Activated CD4-positive, CD25-positive, alpha-beta regulatory T cell (primary cell): ENCODE data around the gene TULP1.
"Not testable (repeated sequence)": the region's sequence is repeated elsewhere in the genome, so short reads cannot be mapped to it uniquely, and the experiment has no call there.

Experiments
- DNase-seq, 4 experiments: peaks; one replicate each; lab custom pipeline; 2025; lab: John Stamatoyannopoulos, UW

TULP1 gene

DNA sequence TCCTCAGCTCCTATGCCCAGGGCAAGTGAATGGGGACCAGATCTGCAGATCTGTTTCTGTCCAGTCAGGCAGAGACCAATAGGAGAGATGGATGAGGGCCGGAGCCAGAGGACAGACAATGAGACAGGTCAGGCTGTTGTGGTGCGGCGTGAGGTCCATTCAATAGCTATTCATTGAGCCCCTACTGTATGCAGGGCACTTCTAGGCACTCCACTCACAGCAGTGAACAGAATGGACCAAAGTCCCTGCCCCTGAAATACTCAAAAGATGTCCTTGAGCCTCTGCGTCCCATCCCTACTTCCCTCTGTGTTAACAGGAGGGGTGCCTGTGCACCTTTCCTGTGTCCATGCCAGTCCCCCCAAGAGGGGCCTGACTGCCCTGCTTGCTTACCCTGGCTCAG lies 8.5 kb upstream of the TULP1 start:
- DNase-seq: no peak

- no peak for DNase-seq
Measured at GRCh38 chr6:35519313-35520015, 6.8 kb upstream of the TULP1 start.

- no peak for DNase-seq
Measured at GRCh38 chr6:35518566-35519312, 6.0 kb upstream of the TULP1 start.

GRCh38 chr6:35517978-35518377 lies 5.3 kb upstream of the TULP1 start:
- DNase-seq: not testable (repeated sequence)

GRCh38 chr6:35516712-35517111 lies 4.0 kb upstream of the TULP1 start:
- no peak for DNase-seq

DNA sequence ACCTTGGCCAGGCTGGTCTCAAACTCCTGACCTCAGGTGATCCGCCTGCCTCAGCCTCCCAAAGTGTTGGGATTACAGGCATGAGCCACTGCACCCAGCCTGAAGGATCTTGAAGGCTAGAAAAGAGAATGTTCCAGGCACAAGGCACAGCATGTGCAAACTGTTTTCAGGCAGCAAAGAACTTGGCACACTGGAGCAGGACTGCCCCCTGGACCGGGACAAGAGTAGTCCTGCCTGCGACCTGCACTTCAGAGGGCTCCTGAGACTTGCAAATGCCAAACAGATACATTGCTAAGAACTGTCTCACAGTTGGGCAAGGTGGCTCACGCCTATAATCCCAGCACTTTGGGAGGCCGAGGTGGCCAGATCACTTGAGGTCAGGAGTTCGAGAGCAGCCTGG lies 3.2 kb upstream of the TULP1 start:
- not testable (repeated sequence) for DNase-seq

DNA sequence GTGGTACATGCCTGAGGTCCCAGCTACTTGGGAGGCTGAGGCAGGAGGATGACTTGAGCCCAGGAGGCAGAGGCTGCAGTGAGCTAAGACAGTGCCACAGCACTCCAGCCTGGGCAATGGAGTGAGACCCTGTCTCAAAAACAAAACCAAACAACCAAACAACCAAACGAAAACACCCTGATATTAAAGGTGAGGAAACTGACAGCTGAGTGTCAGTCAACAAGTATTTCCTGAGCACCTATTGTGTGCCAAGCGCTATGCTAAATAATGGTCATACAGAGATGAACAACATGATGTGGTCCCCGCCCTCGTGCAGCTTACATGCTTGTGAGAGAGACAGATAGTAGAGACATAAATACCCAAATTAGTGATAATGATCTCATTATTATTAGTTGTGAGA lies 1.9 kb upstream of the TULP1 start:
- no peak for DNase-seq

DNA sequence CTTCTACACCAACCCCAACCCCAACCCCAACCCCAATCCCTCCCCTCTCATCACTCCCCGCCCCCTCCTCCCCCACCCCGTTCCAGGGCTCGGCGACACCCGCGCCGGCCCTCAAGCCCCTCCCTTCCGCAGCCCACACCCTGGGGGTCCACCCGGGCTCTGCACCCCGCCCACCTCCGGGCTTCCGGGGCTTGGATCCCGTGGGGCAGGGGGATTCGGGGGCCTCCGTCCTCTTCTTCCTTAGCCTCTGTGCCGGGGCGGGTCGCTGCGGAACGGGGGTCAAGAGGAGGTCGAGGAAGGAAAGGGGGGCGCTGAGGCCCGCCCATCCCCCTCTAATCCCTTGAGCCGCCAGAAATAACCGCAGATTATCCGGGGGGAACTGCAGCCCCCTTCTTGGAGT lies 690 bp downstream of the TULP1 start:
- no peak for DNase-seq

DNA sequence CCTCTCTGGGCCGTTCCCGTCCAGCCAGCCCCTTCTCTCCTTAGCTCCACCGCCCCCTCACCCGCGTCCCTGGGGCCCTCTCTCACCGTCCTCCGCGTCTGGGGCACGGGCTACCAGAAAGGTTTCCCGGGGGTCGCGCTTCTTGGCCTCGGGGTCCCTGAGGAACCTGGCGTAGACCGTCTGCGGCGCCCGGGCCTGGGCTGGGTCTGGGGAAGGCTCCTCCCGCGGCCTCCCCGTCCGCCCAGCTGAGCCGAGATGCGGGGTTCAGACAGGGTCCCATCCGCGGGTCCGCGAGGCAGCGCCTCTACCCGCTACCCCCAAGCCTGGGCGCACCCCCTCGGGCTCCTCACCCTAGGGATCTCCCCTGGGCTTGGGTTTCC lies 1.1 kb downstream of the TULP1 start:
- no peak for DNase-seq

DNA sequence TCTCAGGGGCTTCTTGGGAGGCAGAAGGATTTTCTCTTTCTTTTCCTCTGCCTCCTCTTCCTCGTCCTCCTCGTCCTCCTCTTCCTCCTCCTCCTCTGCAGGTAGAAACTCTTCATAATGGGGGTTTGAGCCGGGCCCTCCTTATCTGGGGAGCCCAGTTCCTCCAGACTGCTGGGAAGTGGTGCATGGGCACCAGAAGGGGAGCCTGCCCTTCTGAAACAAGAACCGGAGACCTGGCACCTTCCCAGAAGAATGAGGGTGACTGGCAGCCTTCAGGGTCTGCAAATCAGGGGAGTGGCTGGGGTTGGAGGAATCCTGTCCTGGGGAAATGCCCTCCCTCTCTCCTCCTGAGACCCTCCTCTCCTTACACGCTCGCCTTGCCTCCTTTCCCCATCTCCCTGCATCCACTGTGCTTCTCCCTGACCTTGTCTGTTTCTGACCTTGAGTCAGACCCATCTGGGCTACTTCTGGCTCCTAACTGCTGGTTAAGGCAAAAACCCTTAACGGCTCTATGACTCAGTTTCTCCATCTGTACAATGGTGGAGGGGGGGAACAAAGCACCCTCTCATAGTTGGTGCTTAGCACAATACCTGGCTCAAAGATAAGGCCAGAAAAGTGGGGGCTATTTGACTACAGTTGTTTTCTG lies 1.7 kb downstream of the TULP1 start:
- DNase-seq: no peak

DNA sequence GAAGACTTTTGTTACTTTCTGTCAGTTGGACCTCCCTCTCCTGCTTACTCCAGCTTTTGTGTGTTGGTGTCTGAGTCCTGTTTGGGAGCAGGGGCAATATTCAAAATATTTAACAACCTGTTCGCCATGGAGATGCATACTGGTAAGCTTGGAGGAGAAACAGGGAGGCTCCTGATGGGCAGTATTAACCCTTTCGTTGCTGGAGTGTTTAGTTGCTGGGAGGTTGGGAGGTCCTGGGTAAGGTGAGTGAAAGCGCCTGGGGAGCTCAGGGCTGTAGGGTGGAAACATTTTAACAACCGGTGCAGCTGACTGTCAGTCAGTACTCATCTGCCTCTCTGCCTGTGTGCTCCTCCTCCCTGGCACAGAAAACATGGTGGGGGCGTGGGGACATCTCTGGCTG lies 4.2 kb downstream of the TULP1 start:
- no peak for DNase-seq

DNA sequence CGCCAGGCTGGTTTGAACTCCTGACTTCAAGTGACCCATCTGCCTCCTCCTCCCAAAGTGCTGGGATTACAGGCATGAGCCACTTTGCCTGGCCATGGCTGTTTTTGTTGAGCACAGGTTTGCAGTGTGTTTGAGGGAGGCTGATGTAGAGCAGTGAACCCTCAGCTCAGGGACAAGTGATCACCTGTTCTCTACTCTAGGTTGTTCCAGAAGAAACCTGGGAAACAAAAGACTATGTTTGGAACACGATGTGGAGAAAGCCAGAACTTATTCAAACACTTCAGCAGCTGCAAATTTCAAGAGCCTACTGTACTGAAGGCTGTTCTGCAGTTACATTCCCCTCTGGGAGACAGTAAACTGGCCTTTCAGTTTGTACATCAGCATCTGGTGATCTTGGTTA lies 4.7 kb downstream of the TULP1 start:
- no peak for DNase-seq

- DNase-seq: no peak
Measured at GRCh38 chr6:35507221-35507620, 5.5 kb downstream of the TULP1 start.

- no peak for DNase-seq
Measured at GRCh38 chr6:35506536-35506935, 6.2 kb downstream of the TULP1 start.

- no peak for DNase-seq
Measured at GRCh38 chr6:35505999-35506412, 6.7 kb downstream of the TULP1 start.

GRCh38 chr6:35503534-35503933 lies 9.2 kb downstream of the TULP1 start:
- DNase-seq: no peak

GRCh38 chr6:35501784-35502183 lies 10.9 kb downstream of the TULP1 start:
- no peak for DNase-seq

DNA sequence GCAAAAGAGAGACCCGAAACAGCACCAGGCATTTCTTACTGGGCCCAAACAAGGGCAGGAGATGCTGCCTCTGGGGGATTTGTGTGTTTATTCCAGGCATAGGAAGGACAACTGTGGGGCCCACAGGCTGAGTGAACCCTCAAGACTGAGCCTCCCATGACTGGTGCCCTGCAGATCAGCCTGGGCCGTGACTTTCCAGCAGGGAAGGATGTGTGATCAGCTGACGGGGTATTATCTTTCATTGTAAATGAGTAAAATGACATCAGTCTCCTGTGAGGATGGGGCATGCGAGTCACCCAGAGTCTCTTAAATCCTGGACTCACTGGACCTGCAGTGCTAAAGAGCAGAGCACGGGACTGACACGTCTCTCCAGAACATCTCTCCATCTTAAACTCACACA lies 11.9 kb downstream of the TULP1 start:
- no peak for DNase-seq

DNA sequence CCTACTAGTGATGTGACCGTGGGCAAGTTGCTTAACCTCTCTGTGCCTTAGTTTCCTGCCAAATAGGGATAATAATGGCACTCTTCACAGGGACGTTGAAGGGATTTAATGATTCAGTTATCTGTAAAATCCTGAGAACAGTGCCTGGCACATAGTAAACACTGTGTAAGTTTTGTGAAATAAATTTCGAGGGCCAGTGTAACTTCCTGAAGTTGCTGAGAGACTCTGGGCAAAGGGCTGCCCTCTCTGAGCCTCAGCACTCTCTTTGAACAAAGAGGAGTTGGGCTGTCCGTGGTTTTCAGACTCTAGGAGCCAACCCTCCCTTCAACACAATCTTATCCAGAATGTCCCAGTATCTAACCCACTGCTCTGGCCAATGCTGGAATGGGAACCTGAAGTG lies 13.3 kb downstream of the TULP1 start:
- DNase-seq: no peak

- DNase-seq: no peak
Measured at GRCh38 chr6:35498422-35499067, 14.2 kb downstream of the TULP1 start.

DNA sequence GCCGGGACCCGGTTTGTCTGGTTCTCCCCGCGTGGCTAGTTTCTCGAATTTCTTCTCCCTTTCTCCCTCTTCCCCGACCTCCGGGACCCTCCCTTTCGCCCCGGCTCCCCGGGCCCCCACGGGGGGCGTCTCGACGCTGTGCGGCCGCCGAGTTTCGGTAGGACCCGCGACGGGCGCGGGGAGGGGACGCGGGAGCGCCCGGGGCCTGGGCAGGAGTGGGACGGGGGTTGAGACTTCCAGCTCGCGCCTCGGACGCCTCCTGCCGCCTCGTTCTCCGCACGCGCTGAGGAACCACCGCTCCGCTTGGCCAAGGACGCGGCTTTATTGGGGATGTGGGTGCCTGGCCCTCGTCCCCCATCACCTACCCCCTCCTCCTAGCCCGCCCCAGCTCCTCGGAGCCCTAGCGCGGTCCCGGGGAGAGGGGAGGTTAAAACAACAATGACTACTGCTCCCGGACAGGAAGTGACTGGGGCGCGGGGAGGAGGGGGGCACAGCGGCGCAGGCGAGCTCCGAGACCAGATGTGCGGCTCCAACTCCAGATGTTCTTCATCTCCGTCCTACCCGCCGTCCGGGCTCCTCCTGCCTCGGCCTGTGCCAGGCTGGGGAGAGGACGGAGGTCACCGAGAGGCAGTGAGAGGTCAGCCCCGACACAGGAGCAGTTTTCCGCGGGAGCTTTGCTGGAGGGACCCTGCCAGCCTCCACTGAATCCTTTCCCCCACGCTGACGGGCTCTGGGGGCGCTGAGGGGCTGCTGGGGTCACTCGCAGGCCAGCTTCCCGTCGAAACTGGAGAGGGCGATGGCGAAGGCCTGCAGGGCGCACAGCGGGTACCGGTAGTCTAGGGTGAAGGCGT lies 14.9 kb downstream of the TULP1 start:
- DNase-seq: peak; percentile 16 to 24 (median 20)
